ENCODE measurements around the gene KLRG1.

The KLRG1 gene

GRCh38 chr12:8948701-8949341 is 40.5 kb upstream of the KLRG1 start:
- Mint-ChIP-seq H3K27ac (peak overlapping the region; percentile 94 to 99 (median 95)), H3K27me3 (ENCODE audit: low read depth) (peaks cover 3% of the 10 kb centered on the region), H3K4me1 (peaks cover 24% of the 10 kb centered on the region), H3K9me3 (peaks cover 4% of the 10 kb centered on the region), H3K36me3 (ENCODE audit: low read depth) (peaks cover 38% of the 10 kb centered on the region), H3K4me3 (peak overlapping the region; percentile 97 to 99 (median 98))
- TF ChIP-seq CTCF (IDR thresholded peaks at IDR 0.05; ENCODE audit: unreplicated experiment in 3 of 3), result no peak

- H3K27ac Mint-ChIP-seq, result peak within 1 kb of the TSS; percentile 94 to 99 (median 95)
- peaks cover 4% of the 10 kb centered on the region for H3K9me3 Mint-ChIP-seq
- peak; percentile 20 to 46 (median 44) for TF ChIP-seq CTCF (IDR thresholded peaks at IDR 0.05; ENCODE audit: unreplicated experiment in 3 of 3)
- peaks cover 24% of the 10 kb centered on the region for H3K4me1 Mint-ChIP-seq
- peaks cover 36% of the 10 kb centered on the region for H3K36me3 Mint-ChIP-seq (ENCODE audit: low read depth)
- H3K27me3 Mint-ChIP-seq (ENCODE audit: low read depth), result peaks cover 3% of the 10 kb centered on the region
- H3K4me3 Mint-ChIP-seq, result peak within 1 kb of the TSS; percentile 97 to 99 (median 98)
Measured at GRCh38 chr12:8949342-8950220, 39.8 kb upstream of the KLRG1 start, which contains the start of gene M6PR. Gene M6PR (minus strand): TSS chr12:8949645. CDS start chr12:8946404, 3,241 bp downstream.

- Mint-ChIP-seq H3K4me1 (peaks cover 24% of the 10 kb centered on the region), H3K27ac (peak overlapping the region; percentile 94 to 99 (median 95)), H3K4me3 (peak overlapping the region; percentile 97 to 99 (median 98)), H3K9me3 (peaks cover 4% of the 10 kb centered on the region), H3K27me3 (ENCODE audit: low read depth) (peaks cover 3% of the 10 kb centered on the region), H3K36me3 (ENCODE audit: low read depth) (peaks cover 31% of the 10 kb centered on the region)
- TF ChIP-seq CTCF (IDR thresholded peaks at IDR 0.05; ENCODE audit: unreplicated experiment in 3 of 3), result peak in 1 of 3 experiments; percentile 1
Measured at GRCh38 chr12:8950221-8950527, 39.2 kb upstream of the KLRG1 start.

GRCh38 chr12:8950702-8951478 is 38.5 kb upstream of the KLRG1 start:
- H3K27ac Mint-ChIP-seq, result peak overlapping the region; percentile 94 to 99 (median 95)
- H3K27me3 Mint-ChIP-seq (ENCODE audit: low read depth), result peaks cover 3% of the 10 kb centered on the region
- H3K4me1 Mint-ChIP-seq, result peaks cover 24% of the 10 kb centered on the region
- no peak for TF ChIP-seq CTCF (IDR thresholded peaks at IDR 0.05; ENCODE audit: unreplicated experiment in 3 of 3)
- H3K9me3 Mint-ChIP-seq, result peaks cover 4% of the 10 kb centered on the region
- peaks cover 26% of the 10 kb centered on the region for H3K36me3 Mint-ChIP-seq (ENCODE audit: low read depth)
- H3K4me3 Mint-ChIP-seq, result peak overlapping the region; percentile 97 to 99 (median 98)

GRCh38 chr12:8951744-8952143 is 37.6 kb upstream of the KLRG1 start:
- Mint-ChIP-seq H3K4me3 (peak overlapping the region; percentile 34 to 73 (median 38)), H3K4me1 (peaks cover 22% of the 10 kb centered on the region), H3K27me3 (ENCODE audit: low read depth) (peaks cover 3% of the 10 kb centered on the region), H3K27ac (no peak overlapping the region), H3K9me3 (peaks cover 4% of the 10 kb centered on the region), H3K36me3 (ENCODE audit: low read depth) (peaks cover 21% of the 10 kb centered on the region)
- TF ChIP-seq CTCF (IDR thresholded peaks at IDR 0.05; ENCODE audit: unreplicated experiment in 3 of 3), result no peak

All from nephron (organoid).